HEK293T (cell line): Measurements from ENCODE around the gene TMEM129.

ENCODE experiments used
- BHLHE40 ChIP-seq: fragments of 450-650 bp; IDR thresholded peaks from 2 replicates; pipeline ENCODE4 v1.6.1; 2016; ENCODE audit warnings: mild to moderate bottlenecking, moderate library complexity, borderline replicate concordance
- ELF4 ChIP-seq: fragments of 450-650 bp; IDR thresholded peaks from 2 replicates; pipeline ENCODE4 v1.6.1; 2017; ENCODE audit warnings: antibody characterized with exemption
- FOXA1 ChIP-seq: fragments of 450-650 bp; IDR thresholded peaks from 2 replicates; pipeline ENCODE4 v1.6.1; 2016; ENCODE audit warnings: mild to moderate bottlenecking
- FOXM1 ChIP-seq: fragments of 450-650 bp; IDR thresholded peaks from 2 replicates; pipeline ENCODE4 v1.6.1; 2017; ENCODE audit warnings: mild to moderate bottlenecking, borderline replicate concordance
- LEF1 ChIP-seq: fragments of 450-650 bp; IDR thresholded peaks from 2 replicates; pipeline ENCODE4 v1.6.1; 2017; ENCODE audit warnings: mild to moderate bottlenecking, borderline replicate concordance
- PKNOX1 ChIP-seq: fragments of 450-650 bp; IDR thresholded peaks from 2 replicates; pipeline ENCODE4 v1.6.1; 2016
- TARDBP ChIP-seq: fragments of 450-650 bp; IDR thresholded peaks from 2 replicates; pipeline ENCODE4 v1.6.1; 2016

GRCh38 chr4:1690698-1691097, 30.4 kb downstream of the TMEM129 start:
- TF ChIP-seq ELF4 (no peak), PKNOX1 (no peak), FOXA1 (no peak), FOXM1 (no peak), BHLHE40 (no peak), TARDBP (no peak), LEF1 (no peak)
